Measurements from ENCODE around the gene CDK12. TPM values are rescaled to one million over a fixed set of nuclear protein-coding genes. Genes with fewer than 3 reads are reported as not detected.

Gene CDK12
- total and polyA plus RNA-seq, 9 donors: 17.8 to 65.9 (median 47.9) TPM

GRCh38 chr17:39555368-39555767 lies 94.1 kb downstream of the CDK12 start:
- WGBS, 3 donors: 61 to 73% (median 64%) methylated on average over 2 of the region's 2 CpGs

GRCh38 chr17:39556423-39556822 lies 95.1 kb downstream of the CDK12 start:
- Histone ChIP-seq H3K4me3 (no peak overlapping the region), H3K27me3 (no peaks in the 10 kb centered on the region), H3K9me3 (no peaks in the 10 kb centered on the region), H3K36me3 (no peaks in the 10 kb centered on the region), H3K4me1 (ENCODE audit: insufficient read depth) (no peaks in the 10 kb centered on the region), H3K27ac (no peak overlapping the region)
- no peak for DNase-seq
- TF ChIP-seq POLR2A (IDR thresholded peaks at IDR 0.05) (no peak), EP300 (IDR thresholded peaks at IDR 0.05) (no peak), CTCF (IDR thresholded peaks at IDR 0.05) (no peak)
- WGBS, 3 donors: 19 to 26% (median 25%) methylated on average over 1 of the region's 1 CpG
- intact Hi-C loops (cut with DNase I): no loop called here

More at GRCh38 chr17:39555368-39555767, 94.1 kb downstream of the CDK12 start:
- intact Hi-C loops (cut with DNase I): no loop called here
- TF ChIP-seq EP300 (IDR thresholded peaks at IDR 0.05): no peak
- no peak for TF ChIP-seq POLR2A (IDR thresholded peaks at IDR 0.05)
- TF ChIP-seq CTCF (IDR thresholded peaks at IDR 0.05): no peak
- no peaks in the 10 kb centered on the region for H3K27me3 ChIP-seq
- no peaks in the 10 kb centered on the region for H3K9me3 ChIP-seq
- H3K4me3 ChIP-seq: no peak overlapping the region
- no peaks in the 10 kb centered on the region for H3K4me1 ChIP-seq (ENCODE audit: insufficient read depth)
- H3K27ac ChIP-seq: no peak overlapping the region
- no peaks in the 10 kb centered on the region for H3K36me3 ChIP-seq
- DNase-seq: no peak

- no peaks in the 10 kb centered on the region for H3K9me3 ChIP-seq
- H3K27me3 ChIP-seq: no peaks in the 10 kb centered on the region
- peaks cover 3% of the 10 kb centered on the region for H3K4me1 ChIP-seq (ENCODE audit: insufficient read depth)
- TF ChIP-seq CTCF (IDR thresholded peaks at IDR 0.05) (no peak), EP300 (IDR thresholded peaks at IDR 0.05) (no peak), POLR2A (IDR thresholded peaks at IDR 0.05) (no peak)
- DNase-seq: no peak
- 58 to 63% (median 63%) methylated on average over 1 of the region's 1 CpG for WGBS, 3 donors
- H3K4me3 ChIP-seq: no peak overlapping the region
- no peaks in the 10 kb centered on the region for H3K36me3 ChIP-seq
- H3K27ac ChIP-seq: no peak overlapping the region
- intact Hi-C loops (cut with DNase I): no loop called here
These were observed 101.1 kb downstream of the CDK12 start for GRCh38 chr17:39562395-39562794.

- no peaks in the 10 kb centered on the region for H3K27me3 ChIP-seq
- intact Hi-C loops (cut with DNase I): no loop called here
- no peak overlapping the region for H3K4me3 ChIP-seq
- no peaks in the 10 kb centered on the region for H3K9me3 ChIP-seq
- no peaks in the 10 kb centered on the region for H3K36me3 ChIP-seq
- no peak for DNase-seq
- 65 to 67% (median 65%) methylated on average over 7 of the region's 7 CpGs for WGBS, 3 donors
- TF ChIP-seq EP300 (IDR thresholded peaks at IDR 0.05): no peak
- H3K4me1 ChIP-seq (ENCODE audit: insufficient read depth): peaks cover 3% of the 10 kb centered on the region
- H3K27ac ChIP-seq: no peak overlapping the region
These were observed 101.7 kb downstream of the CDK12 start for GRCh38 chr17:39562976-39563375.

GRCh38 chr17:39563476-39563875 lies 102.2 kb downstream of the CDK12 start:
- Histone ChIP-seq H3K4me3 (no peak overlapping the region), H3K36me3 (no peaks in the 10 kb centered on the region), H3K27ac (no peak overlapping the region), H3K4me1 (ENCODE audit: insufficient read depth) (peaks cover 3% of the 10 kb centered on the region), H3K27me3 (no peaks in the 10 kb centered on the region), H3K9me3 (no peaks in the 10 kb centered on the region)
- intact Hi-C loops (cut with DNase I): no loop called here
- peak in 2 of 5 donors; percentile 27 to 37 for DNase-seq
- TF ChIP-seq EP300 (IDR thresholded peaks at IDR 0.05) (no peak), POLR2A (IDR thresholded peaks at IDR 0.05) (no peak), CTCF (IDR thresholded peaks at IDR 0.05) (no peak)
- WGBS, 3 donors: 17 to 23% (median 17%) methylated on average over 17 of the region's 17 CpGs

Data from ovary (tissue), 9 donors.